ENCODE results near the gene C1orf105.
"Not testable (repeated sequence)": the region's sequence is repeated elsewhere in the genome, so short reads cannot be mapped to it uniquely, and the experiment has no call there.

C1orf105 gene

GRCh38 chr1:172437183-172437582, 16.7 kb downstream of the C1orf105 start:
- H3K4me1 ChIP-seq (ENCODE audit: control insufficient read depth, insufficient read depth, low read length); H3K4me3 ChIP-seq (ENCODE audit: low read length); H3K27me3 ChIP-seq (ENCODE audit: control insufficient read depth, insufficient read depth, low read length); H3K9me3 ChIP-seq (ENCODE audit: control insufficient read depth, low read length); H3K9ac ChIP-seq (ENCODE audit: low read length); H3K36me3 ChIP-seq (ENCODE audit: control insufficient read depth, insufficient read depth, low read length): not testable (repeated sequence)

DNA sequence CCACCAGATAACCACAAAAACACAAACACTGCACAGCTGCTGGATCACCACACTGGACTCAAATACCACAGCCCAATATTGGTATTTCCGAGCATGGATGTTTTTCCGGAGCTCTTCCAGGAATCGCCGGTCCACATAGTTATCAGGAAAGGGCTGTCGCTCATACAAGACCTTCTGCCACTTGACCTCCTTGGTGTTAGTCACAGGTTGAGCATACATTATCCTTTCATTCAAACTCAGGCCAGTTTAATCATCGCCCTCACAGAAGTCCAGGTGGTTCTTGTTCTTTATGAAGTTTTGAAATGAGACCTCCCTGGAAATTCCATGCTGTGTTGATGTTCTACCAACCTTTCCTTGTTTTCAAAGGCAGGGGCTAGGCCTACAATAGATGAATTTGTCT, 21.9 kb downstream of the C1orf105 start:
- peaks cover 14% of the 10 kb centered on the region for H3K4me1 ChIP-seq (ENCODE audit: control insufficient read depth, insufficient read depth, low read length)
- no peak overlapping the region for H3K9ac ChIP-seq (ENCODE audit: low read length)
- no peak overlapping the region for H3K4me3 ChIP-seq (ENCODE audit: low read length)
- H3K9me3 ChIP-seq (ENCODE audit: control insufficient read depth, low read length): no peaks in the 10 kb centered on the region
- no peaks in the 10 kb centered on the region for H3K36me3 ChIP-seq (ENCODE audit: control insufficient read depth, insufficient read depth, low read length)
- H3K27me3 ChIP-seq (ENCODE audit: control insufficient read depth, insufficient read depth, low read length): no peaks in the 10 kb centered on the region

- H3K27me3 ChIP-seq (ENCODE audit: control insufficient read depth, insufficient read depth, low read length): no peaks in the 10 kb centered on the region
- H3K36me3 ChIP-seq (ENCODE audit: control insufficient read depth, insufficient read depth, low read length): no peaks in the 10 kb centered on the region
- peaks cover 18% of the 10 kb centered on the region for H3K4me1 ChIP-seq (ENCODE audit: control insufficient read depth, insufficient read depth, low read length)
- peak overlapping the region; percentile 95 for H3K9ac ChIP-seq (ENCODE audit: low read length)
- no peaks in the 10 kb centered on the region for H3K9me3 ChIP-seq (ENCODE audit: control insufficient read depth, low read length)
- H3K4me3 ChIP-seq (ENCODE audit: low read length): peak overlapping the region; percentile 76
Observed at GRCh38 chr1:172442843-172443565, 22.5 kb downstream of the C1orf105 start.

GRCh38 chr1:172443666-172444453, 23.4 kb downstream of the C1orf105 start, which contains the start of gene PIGC:
Gene PIGC (minus strand): TSS chr1:172444069. CDS start chr1:172442622, 1,447 bp downstream.
- H3K9ac ChIP-seq (ENCODE audit: low read length): peak within 1 kb of the TSS; percentile 95
- peak within 1 kb of the TSS; percentile 76 for H3K4me3 ChIP-seq (ENCODE audit: low read length)
- H3K9me3 ChIP-seq (ENCODE audit: control insufficient read depth, low read length): no peaks in the 10 kb centered on the region
- H3K4me1 ChIP-seq (ENCODE audit: control insufficient read depth, insufficient read depth, low read length): peaks cover 21% of the 10 kb centered on the region
- H3K27me3 ChIP-seq (ENCODE audit: control insufficient read depth, insufficient read depth, low read length): no peaks in the 10 kb centered on the region
- H3K36me3 ChIP-seq (ENCODE audit: control insufficient read depth, insufficient read depth, low read length): no peaks in the 10 kb centered on the region

DNA sequence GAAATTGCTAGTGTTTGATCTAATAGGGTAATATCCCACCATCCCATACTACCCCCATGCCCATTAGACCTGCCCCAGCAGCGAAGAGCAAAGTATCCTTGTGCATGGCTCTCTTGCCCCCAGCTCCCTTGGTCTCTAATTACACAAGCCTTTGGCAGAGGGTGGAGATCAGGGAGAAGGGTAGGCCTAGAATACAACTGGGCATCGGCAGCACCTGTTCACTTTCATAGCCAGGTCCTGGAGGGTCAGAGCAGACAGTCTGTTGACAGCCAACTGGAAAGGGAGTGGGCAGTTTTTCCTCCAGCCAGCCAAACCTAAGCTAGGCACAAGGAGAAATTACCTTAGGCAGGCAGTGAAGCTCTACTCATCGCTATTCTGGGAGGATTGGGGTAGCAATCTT, 26.1 kb downstream of the C1orf105 start:
- Histone ChIP-seq H3K27me3 (ENCODE audit: control insufficient read depth, insufficient read depth, low read length) (no peaks in the 10 kb centered on the region), H3K9me3 (ENCODE audit: control insufficient read depth, low read length) (no peaks in the 10 kb centered on the region), H3K36me3 (ENCODE audit: control insufficient read depth, insufficient read depth, low read length) (no peaks in the 10 kb centered on the region), H3K4me3 (ENCODE audit: low read length) (no peak overlapping the region), H3K4me1 (ENCODE audit: control insufficient read depth, insufficient read depth, low read length) (peaks cover 43% of the 10 kb centered on the region), H3K9ac (ENCODE audit: low read length) (no peak overlapping the region)

GRCh38 chr1:172447641-172448040, 27.2 kb downstream of the C1orf105 start:
- Histone ChIP-seq H3K4me1 (ENCODE audit: control insufficient read depth, insufficient read depth, low read length) (peaks cover 49% of the 10 kb centered on the region), H3K27me3 (ENCODE audit: control insufficient read depth, insufficient read depth, low read length) (no peaks in the 10 kb centered on the region), H3K9ac (ENCODE audit: low read length) (no peak overlapping the region), H3K36me3 (ENCODE audit: control insufficient read depth, insufficient read depth, low read length) (no peaks in the 10 kb centered on the region), H3K9me3 (ENCODE audit: control insufficient read depth, low read length) (no peaks in the 10 kb centered on the region), H3K4me3 (ENCODE audit: low read length) (no peak overlapping the region)

- H3K4me1 ChIP-seq (ENCODE audit: control insufficient read depth, insufficient read depth, low read length): peaks cover 48% of the 10 kb centered on the region
Observed at GRCh38 chr1:172448995-172449584, 28.6 kb downstream of the C1orf105 start.

GRCh38 chr1:172449585-172450523, 29.4 kb downstream of the C1orf105 start:
- no peaks in the 10 kb centered on the region for H3K9me3 ChIP-seq (ENCODE audit: control insufficient read depth, low read length)
- no peak overlapping the region for H3K9ac ChIP-seq (ENCODE audit: low read length)
- H3K4me3 ChIP-seq (ENCODE audit: low read length): no peak overlapping the region
- no peaks in the 10 kb centered on the region for H3K27me3 ChIP-seq (ENCODE audit: control insufficient read depth, insufficient read depth, low read length)
- peaks cover 44% of the 10 kb centered on the region for H3K4me1 ChIP-seq (ENCODE audit: control insufficient read depth, insufficient read depth, low read length)
- no peaks in the 10 kb centered on the region for H3K36me3 ChIP-seq (ENCODE audit: control insufficient read depth, insufficient read depth, low read length)

More at GRCh38 chr1:172448995-172449584, 28.6 kb downstream of the C1orf105 start:
- Histone ChIP-seq H3K36me3 (ENCODE audit: control insufficient read depth, insufficient read depth, low read length) (no peaks in the 10 kb centered on the region), H3K9ac (ENCODE audit: low read length) (no peak overlapping the region), H3K9me3 (ENCODE audit: control insufficient read depth, low read length) (no peaks in the 10 kb centered on the region), H3K27me3 (ENCODE audit: control insufficient read depth, insufficient read depth, low read length) (no peaks in the 10 kb centered on the region), H3K4me3 (ENCODE audit: low read length) (no peak overlapping the region)

DNA sequence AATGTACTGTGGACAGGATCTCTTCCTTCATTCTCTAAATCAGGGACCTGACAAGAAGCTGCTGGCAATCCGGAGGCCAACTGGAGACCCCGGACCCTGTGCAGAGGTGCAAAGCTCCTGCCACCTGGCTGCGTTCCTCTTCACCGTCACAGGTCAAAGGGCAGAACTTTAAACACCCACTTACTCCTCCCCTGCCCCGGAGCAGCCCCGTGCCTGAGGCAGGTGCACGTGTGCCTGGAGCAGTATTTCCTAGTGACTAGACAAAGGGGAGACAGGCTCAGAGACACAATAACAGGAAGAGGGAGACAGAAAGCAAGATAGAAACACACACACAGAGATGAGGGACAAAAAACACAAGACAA, 30.0 kb downstream of the C1orf105 start:
- Histone ChIP-seq H3K9ac (ENCODE audit: low read length) (no peak overlapping the region), H3K4me1 (ENCODE audit: control insufficient read depth, insufficient read depth, low read length) (peaks cover 44% of the 10 kb centered on the region), H3K27me3 (ENCODE audit: control insufficient read depth, insufficient read depth, low read length) (no peaks in the 10 kb centered on the region), H3K9me3 (ENCODE audit: control insufficient read depth, low read length) (no peaks in the 10 kb centered on the region), H3K36me3 (ENCODE audit: control insufficient read depth, insufficient read depth, low read length) (no peaks in the 10 kb centered on the region), H3K4me3 (ENCODE audit: low read length) (no peak overlapping the region)

DNA sequence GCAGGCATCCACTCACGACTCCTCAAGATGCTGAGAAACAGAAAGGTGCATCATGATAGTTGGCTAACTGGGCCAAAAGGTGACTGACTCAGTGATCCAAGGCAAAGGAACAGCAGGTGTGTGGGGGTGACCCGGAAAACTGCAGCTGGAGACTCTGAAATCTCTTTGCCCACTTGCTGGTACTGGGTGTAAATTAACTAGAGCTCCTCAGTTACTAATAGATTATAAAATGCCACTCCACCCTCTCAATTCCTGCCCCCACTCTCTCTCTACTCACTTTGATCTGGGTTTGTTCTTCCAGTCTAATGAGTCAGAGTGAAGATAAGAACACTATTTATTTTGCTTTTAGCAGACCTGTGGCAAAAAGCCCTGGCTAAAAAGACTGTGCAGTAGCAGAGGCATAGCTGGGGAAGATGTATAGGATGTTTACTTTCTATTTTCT, 30.5 kb downstream of the C1orf105 start:
- no peak overlapping the region for H3K4me3 ChIP-seq (ENCODE audit: low read length)
- H3K36me3 ChIP-seq (ENCODE audit: control insufficient read depth, insufficient read depth, low read length): no peaks in the 10 kb centered on the region

DNA sequence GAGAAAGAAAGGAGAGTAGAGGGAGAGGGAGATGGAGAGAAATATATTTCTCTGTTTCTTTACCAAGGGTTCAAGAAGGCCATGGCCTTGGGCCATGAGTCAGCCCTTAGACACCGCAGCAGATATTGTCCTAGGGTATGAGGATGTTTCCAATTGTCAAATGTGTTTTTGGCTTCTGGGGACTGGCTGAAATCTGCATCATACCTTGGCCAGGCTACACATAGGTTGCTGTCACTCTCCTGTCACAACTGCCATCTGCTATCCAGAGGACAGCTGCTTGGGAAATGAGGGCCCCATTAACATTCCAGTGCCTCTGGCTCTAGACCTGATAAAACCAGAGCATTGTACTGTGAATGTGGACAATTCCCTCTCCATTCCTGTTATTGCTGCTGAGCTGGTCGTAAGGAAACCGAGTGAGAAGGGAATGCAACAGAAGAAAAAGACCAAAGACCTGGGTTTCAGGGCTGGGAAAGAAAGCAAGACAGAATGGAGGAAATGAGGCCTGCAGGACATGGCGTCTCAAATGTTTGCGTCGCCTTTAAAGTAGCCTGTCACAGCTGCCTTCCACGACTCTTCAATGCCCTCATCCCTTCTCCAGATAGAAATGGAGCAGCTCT, 32.2 kb downstream of the C1orf105 start:
- Histone ChIP-seq H3K27me3 (ENCODE audit: control insufficient read depth, insufficient read depth, low read length) (no peaks in the 10 kb centered on the region), H3K9me3 (ENCODE audit: control insufficient read depth, low read length) (no peaks in the 10 kb centered on the region), H3K36me3 (ENCODE audit: control insufficient read depth, insufficient read depth, low read length) (no peaks in the 10 kb centered on the region), H3K9ac (ENCODE audit: low read length) (no peak overlapping the region), H3K4me3 (ENCODE audit: low read length) (no peak overlapping the region), H3K4me1 (ENCODE audit: control insufficient read depth, insufficient read depth, low read length) (peaks cover 38% of the 10 kb centered on the region)

More for the DNA sequence above, 30.5 kb downstream of the C1orf105 start:
- Histone ChIP-seq H3K9me3 (ENCODE audit: control insufficient read depth, low read length) (no peaks in the 10 kb centered on the region), H3K4me1 (ENCODE audit: control insufficient read depth, insufficient read depth, low read length) (peaks cover 44% of the 10 kb centered on the region), H3K9ac (ENCODE audit: low read length) (no peak overlapping the region), H3K27me3 (ENCODE audit: control insufficient read depth, insufficient read depth, low read length) (no peaks in the 10 kb centered on the region)

Data from mucosa of stomach (tissue), 1 donor.